ENCODE results near the gene NUP188.

- TF ChIP-seq FOXP1 (CRISPR knock-in tag; IDR thresholded peaks at IDR 0.05; ENCODE audit: borderline replicate concordance) (no peak), NR2C2 (CRISPR knock-in tag; IDR thresholded peaks at IDR 0.05) (no peak), ETV6 (CRISPR knock-in tag; IDR thresholded peaks at IDR 0.05) (no peak)
These were observed 39.1 kb upstream of the NUP188 start for GRCh38 chr9:128908372-128908771.

Measured in WTC11 (cell line).